ENCODE results near the gene HS3ST4. TPM values are rescaled to one million over a fixed set of nuclear protein-coding genes. Genes with fewer than 3 reads are reported as not detected.

The HS3ST4 gene
- total RNA-seq, 3 donors from 2014 or later: 0.66 to 3.4 TPM; not detected in 1

DNA sequence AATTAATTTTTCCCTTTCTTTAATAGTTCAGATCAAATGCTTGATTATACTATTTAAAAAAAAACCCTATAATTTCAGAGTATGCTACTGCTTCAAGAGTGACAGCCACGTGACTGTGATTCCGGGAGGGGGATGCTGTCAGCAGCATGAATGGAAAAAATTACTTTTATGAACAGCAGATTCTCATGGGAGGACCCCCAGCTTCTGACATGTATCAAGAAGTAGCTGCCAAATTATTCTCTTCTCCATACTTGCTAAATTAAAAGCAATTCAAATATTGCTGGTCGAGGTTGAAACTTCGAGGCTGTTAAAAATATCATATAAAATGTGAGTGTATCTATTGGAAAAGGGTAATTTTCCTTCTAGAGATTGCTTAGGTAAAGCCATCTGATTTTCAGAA lies 95.0 kb downstream of the HS3ST4 start:
- H3K4me3 ChIP-seq: no peak overlapping the region
- no peaks in the 10 kb centered on the region for H3K36me3 ChIP-seq
- H3K9me3 ChIP-seq: no peaks in the 10 kb centered on the region
- no peak for DNase-seq (ENCODE audit: low spot score in 2 of 2)
- TF ChIP-seq POLR2A (IDR thresholded peaks at IDR 0.05) (no peak), POLR2AphosphoS5 (IDR thresholded peaks at IDR 0.05) (no peak), CTCF (IDR thresholded peaks at IDR 0.05) (no peak)
- intact Hi-C loops (cut with DNase I; ENCODE audit: low total_unique reads): no loop called here
- H3K27me3 ChIP-seq: no peaks in the 10 kb centered on the region
- H3K27ac ChIP-seq: no peak overlapping the region
- H3K4me1 ChIP-seq: no peaks in the 10 kb centered on the region

GRCh38 chr16:25788637-25789036 lies 96.9 kb downstream of the HS3ST4 start:
- H3K9me3 ChIP-seq: no peaks in the 10 kb centered on the region
- H3K36me3 ChIP-seq: no peaks in the 10 kb centered on the region
- no peaks in the 10 kb centered on the region for H3K27me3 ChIP-seq
- intact Hi-C loops (cut with DNase I; ENCODE audit: low total_unique reads): no loop called here
- TF ChIP-seq CTCF (IDR thresholded peaks at IDR 0.05) (no peak), POLR2A (IDR thresholded peaks at IDR 0.05) (no peak), POLR2AphosphoS5 (IDR thresholded peaks at IDR 0.05) (no peak)
- H3K4me1 ChIP-seq: no peaks in the 10 kb centered on the region
- no peak overlapping the region for H3K27ac ChIP-seq
- DNase-seq (ENCODE audit: low spot score in 2 of 2): no peak
- no peak overlapping the region for H3K4me3 ChIP-seq

DNA sequence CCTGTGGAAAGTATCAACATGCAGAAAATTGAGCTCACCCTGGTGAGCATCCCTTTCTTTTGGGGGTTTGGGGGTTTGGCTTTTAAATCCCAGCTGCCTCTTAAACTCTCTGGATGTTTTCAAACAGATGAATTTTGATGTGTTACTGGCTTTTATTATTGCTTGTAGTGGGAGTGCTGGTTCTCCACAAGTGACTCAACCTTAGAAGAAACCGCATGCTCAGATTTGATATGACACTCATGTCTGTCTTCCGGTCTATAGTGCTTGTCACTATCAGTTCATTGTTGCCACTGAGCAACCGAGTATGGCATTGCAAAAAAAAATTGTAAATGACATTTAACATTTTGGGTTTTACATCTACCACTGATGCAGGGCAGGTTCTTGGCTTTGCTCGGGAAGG lies 104.5 kb downstream of the HS3ST4 start:
- H3K27ac ChIP-seq: no peak overlapping the region
- H3K27me3 ChIP-seq: no peaks in the 10 kb centered on the region
- intact Hi-C loops (cut with DNase I; ENCODE audit: low total_unique reads): no loop called here
- no peak for DNase-seq (ENCODE audit: low spot score in 2 of 2)
- H3K36me3 ChIP-seq: no peaks in the 10 kb centered on the region
- H3K9me3 ChIP-seq: peaks cover 0 to 12% of the 10 kb centered on the region in 2 donors
- TF ChIP-seq CTCF (IDR thresholded peaks at IDR 0.05) (no peak), POLR2A (IDR thresholded peaks at IDR 0.05) (no peak), POLR2AphosphoS5 (IDR thresholded peaks at IDR 0.05) (no peak)
- no peak overlapping the region for H3K4me3 ChIP-seq
- H3K4me1 ChIP-seq: no peaks in the 10 kb centered on the region

GRCh38 chr16:25798065-25798464 lies 106.3 kb downstream of the HS3ST4 start:
- intact Hi-C loops (cut with DNase I; ENCODE audit: low total_unique reads): no loop called here
- no peak for TF ChIP-seq CTCF (IDR thresholded peaks at IDR 0.05)
- no peak for TF ChIP-seq POLR2AphosphoS5 (IDR thresholded peaks at IDR 0.05)
- no peak for TF ChIP-seq POLR2A (IDR thresholded peaks at IDR 0.05)
- Histone ChIP-seq H3K27me3 (no peaks in the 10 kb centered on the region), H3K9me3 (peaks cover 0 to 12% of the 10 kb centered on the region in 2 donors), H3K27ac (no peak overlapping the region), H3K36me3 (no peaks in the 10 kb centered on the region), H3K4me1 (no peaks in the 10 kb centered on the region), H3K4me3 (no peak overlapping the region)
- no peak for DNase-seq (ENCODE audit: low spot score in 2 of 2)

GRCh38 chr16:25799816-25800215 lies 108.1 kb downstream of the HS3ST4 start:
- no peak overlapping the region for H3K4me3 ChIP-seq
- intact Hi-C loops (cut with DNase I; ENCODE audit: low total_unique reads): no loop called here
- peaks cover 0 to 12% of the 10 kb centered on the region in 2 donors for H3K9me3 ChIP-seq
- DNase-seq (ENCODE audit: low spot score in 2 of 2): no peak
- H3K27me3 ChIP-seq: no peaks in the 10 kb centered on the region
- TF ChIP-seq CTCF (IDR thresholded peaks at IDR 0.05) (no peak), POLR2A (IDR thresholded peaks at IDR 0.05) (no peak), POLR2AphosphoS5 (IDR thresholded peaks at IDR 0.05) (no peak)
- no peaks in the 10 kb centered on the region for H3K4me1 ChIP-seq
- no peak overlapping the region for H3K27ac ChIP-seq
- H3K36me3 ChIP-seq: no peaks in the 10 kb centered on the region
